GM23338 (cell line): Measurements from ENCODE around the gene PDIA6. TPM values are rescaled to one million over a fixed set of nuclear protein-coding genes. Genes with fewer than 3 reads are reported as not detected.

Source experiments
- ATAC-seq: fragments of 200-7000 bp; cut with Tn5 transposase; 3 replicates; pipeline ENCODE4 v1.9.1; 2020
- DNase-seq: peaks from one replicate; pipeline ENCODE4 v3.0.0-alpha.2; 2015; ENCODE audit warnings: low spot score
- H2AFZ ChIP-seq: fragments of 200-600 bp; sonication (generic); 2 replicates; pipeline ENCODE4 v1.8.0; 2016; ENCODE audit warnings: antibody characterized with exemption, mild to moderate bottlenecking, moderate library complexity
- H3F3A ChIP-seq: fragments of 200-600 bp; sonication (generic); replicated peaks from 2 replicates; pipeline ENCODE4 v1.8.0; 2017; ENCODE audit warnings: antibody characterized with exemption, mixed run types, low read depth
- H3K27ac ChIP-seq: fragments of 200-600 bp; sonication (generic); 2 replicates; pipeline ENCODE4 v1.6.1; 2016; ENCODE audit warnings: low read depth
- H3K27me3 ChIP-seq: fragments of 200-600 bp; sonication (generic); 2 replicates; pipeline ENCODE4 v1.8.0; 2016; ENCODE audit warnings: mild to moderate bottlenecking, mixed run types, moderate library complexity; ENCODE audit not compliant: insufficient read depth
- H3K36me3 ChIP-seq: fragments of 200-600 bp; sonication (generic); 2 replicates; pipeline ENCODE4 v1.8.0; 2016; ENCODE audit warnings: mild to moderate bottlenecking; ENCODE audit not compliant: insufficient read depth
- H3K4me1 ChIP-seq: fragments of 200-600 bp; sonication (generic); 2 replicates; pipeline ENCODE4 v1.8.0; 2016; ENCODE audit warnings: mild to moderate bottlenecking, moderate library complexity; ENCODE audit not compliant: insufficient read depth
- H3K4me2 ChIP-seq: fragments of 200-600 bp; sonication (generic); 2 replicates; pipeline ENCODE4 v1.7.1; 2017; ENCODE audit warnings: mixed run types
- H3K4me3 ChIP-seq: fragments of 200-600 bp; sonication (generic); 2 replicates; pipeline ENCODE4 v1.6.1; 2016; ENCODE audit warnings: mixed run types
- H3K79me2 ChIP-seq: fragments of 200-600 bp; sonication (generic); replicated peaks from 2 replicates; pipeline ENCODE4 v1.8.0; 2017; ENCODE audit warnings: mild to moderate bottlenecking; ENCODE audit not compliant: insufficient read depth
- H3K9me2 ChIP-seq: fragments of 200-600 bp; sonication (generic); 2 replicates; pipeline ENCODE4 v1.8.0; 2017; ENCODE audit not compliant: insufficient read depth
- H4K20me1 ChIP-seq: fragments of 200-600 bp; sonication (generic); replicated peaks from 2 replicates; pipeline ENCODE4 v1.8.0; 2017; ENCODE audit warnings: mild to moderate bottlenecking; ENCODE audit not compliant: insufficient read depth
- H3K27ac Mint-ChIP-seq: 2 replicates; pipeline ENCODE4 v1.8.0; 2020; ENCODE audit warnings: inconsistent platforms, mild to moderate bottlenecking, moderate library complexity, mixed read lengths
- H3K27me3 Mint-ChIP-seq: 3 replicates; pipeline ENCODE4 v1.8.0; 2022; ENCODE audit warnings: low read depth, mild to moderate bottlenecking, moderate library complexity, mixed read lengths, inconsistent platforms; ENCODE audit not compliant: insufficient read depth, poor library complexity
- H3K36me3 Mint-ChIP-seq: 3 replicates; pipeline ENCODE4 v1.8.0; 2021; ENCODE audit warnings: low read depth, mild to moderate bottlenecking, inconsistent platforms, moderate library complexity, mixed read lengths
- H3K4me1 Mint-ChIP-seq: 3 replicates; pipeline ENCODE4 v1.8.0; 2020; ENCODE audit warnings: mild to moderate bottlenecking, inconsistent platforms, mixed read lengths
- H3K4me3 Mint-ChIP-seq: 3 replicates; pipeline ENCODE4 v1.8.0; 2021; ENCODE audit warnings: moderate library complexity, mild to moderate bottlenecking, inconsistent platforms, mixed read lengths
- H3K9me3 Mint-ChIP-seq: 3 replicates; pipeline ENCODE4 v1.8.0; 2020; ENCODE audit warnings: moderate library complexity, mild to moderate bottlenecking, inconsistent platforms, mixed read lengths
- CREB1 ChIP-seq: fragments of 250-450 bp; sonication (Bioruptor Pico); IDR thresholded peaks from 2 replicates; pipeline ENCODE4 v1.5.0; 2020; ENCODE audit warnings: low read depth, mild to moderate bottlenecking, moderate library complexity
- CTCF ChIP-seq, 2 experiments: fragments of 200-600 bp in 1 of 2; sonication (generic) in 1 of 2; conservative IDR thresholded peaks; 2 replicates each; pipeline versions ENCODE4 v1.5.1 to v1.6.1; 2016 to 2017; ENCODE audit warnings: antibody characterized with exemption in 2 of 2, low read depth in 2 of 2, mild to moderate bottlenecking in 2 of 2, moderate library complexity in 1 of 2
- EZH2 ChIP-seq: fragments of 200-600 bp; sonication (generic); IDR thresholded peaks from one replicate; pipeline ENCODE4 v1.8.0; 2017; ENCODE audit warnings: antibody characterized with exemption, mild to moderate bottlenecking, low read depth; ENCODE audit not compliant: unreplicated experiment
- EZH2phosphoT487 ChIP-seq: fragments of 200-600 bp; sonication (generic); IDR thresholded peaks from one replicate; pipeline ENCODE4 v1.8.1; 2018; ENCODE audit warnings: antibody characterized with exemption; ENCODE audit not compliant: unreplicated experiment
- JUNB ChIP-seq: IDR thresholded peaks from one replicate; pipeline ENCODE4 v1.6.1; 2016; ENCODE audit warnings: antibody characterized with exemption; ENCODE audit not compliant: unreplicated experiment
- NANOG ChIP-seq: IDR thresholded peaks from 2 replicates; pipeline ENCODE4 v1.6.1; 2016; ENCODE audit warnings: antibody characterized with exemption, borderline replicate concordance
- POLR2AphosphoS5 ChIP-seq: IDR thresholded peaks from 2 replicates; pipeline ENCODE4 v1.6.1; 2016; ENCODE audit warnings: antibody characterized with exemption, low read depth
- STAT1 ChIP-seq: IDR thresholded peaks from one replicate; pipeline ENCODE4 v1.6.1; 2016; ENCODE audit warnings: antibody characterized with exemption; ENCODE audit not compliant: unreplicated experiment
- ZNF114 ChIP-seq: fragments of 250-450 bp; sonication (Bioruptor Pico); IDR thresholded peaks from 2 replicates; pipeline ENCODE4 v1.5.0; 2020; ENCODE audit warnings: mild to moderate bottlenecking, moderate library complexity
- ZNF331 ChIP-seq: fragments of 250-450 bp; sonication (Bioruptor Pico); IDR thresholded peaks from 2 replicates; pipeline ENCODE4 v1.5.0; 2020; ENCODE audit warnings: low read depth, mild to moderate bottlenecking, moderate library complexity
- ZNF462 ChIP-seq: fragments of 250-450 bp; sonication (Bioruptor Pico); IDR thresholded peaks from 2 replicates; pipeline ENCODE4 v1.5.0; 2020; ENCODE audit warnings: mild to moderate bottlenecking, moderate library complexity
- polyA plus RNA-seq: library from polyadenylated mRNA; unstranded; fragments of >200 nt; fragmentation: Nextera tagmentation; extraction: Ambion mirVana; gene quantifications from 2 replicates; pipeline ENCODE4 v1.2.1, GENCODE V29; 2016
- total RNA-seq: library from RNA; depleted of rRNA; stranded (reverse); fragments of >200 nt; shearing (Covaris generic); gene quantifications from 2 replicates; pipeline ENCODE4 v1.2.3, GENCODE V29; 2014
- TF ChIP-seq, protein P1 (sequence below): IDR thresholded peaks from 2 replicates; pipeline ENCODE4 v1.6.1; 2016; ENCODE audit warnings: antibody characterized with exemption
- TF ChIP-seq, protein P2 (sequence below): IDR thresholded peaks from one replicate; pipeline ENCODE4 v1.6.1; 2018; ENCODE audit warnings: antibody characterized with exemption; ENCODE audit not compliant: unreplicated experiment

Gene PDIA6
- total and polyA plus RNA-seq, 2 experiments from 2014 or later: 331 to 382 TPM

GRCh38 chr2:10774394-10774793 lies 38.2 kb downstream of the PDIA6 start:
- H3K27me3 ChIP-seq: no peaks in the 10 kb centered on the region
- no peaks in the 10 kb centered on the region for H3K36me3 ChIP-seq
- DNase-seq (no peak), ATAC-seq (no peak)
- Mint-ChIP-seq H3K9me3 (no peaks in the 10 kb centered on the region), H3K4me3 (no peak overlapping the region), H3K36me3 (peaks cover 3% of the 10 kb centered on the region; the same call in 1 of the 3 replicates), H3K27me3 (peaks cover 12% of the 10 kb centered on the region), H3K4me1 (peaks cover 4% of the 10 kb centered on the region; the same call in 2 of the 3 replicates), H3K27ac (no peak overlapping the region)
- TF ChIP-seq STAT1: no peak
- no peak for TF ChIP-seq EZH2
- TF ChIP-seq CTCF (conservative IDR thresholded peaks at IDR 0.05; ENCODE audit: low read depth in 2 of 2): no peak
- no peak for TF ChIP-seq JUNB
- no peak for TF ChIP-seq NANOG
- TF ChIP-seq, protein P1, sequence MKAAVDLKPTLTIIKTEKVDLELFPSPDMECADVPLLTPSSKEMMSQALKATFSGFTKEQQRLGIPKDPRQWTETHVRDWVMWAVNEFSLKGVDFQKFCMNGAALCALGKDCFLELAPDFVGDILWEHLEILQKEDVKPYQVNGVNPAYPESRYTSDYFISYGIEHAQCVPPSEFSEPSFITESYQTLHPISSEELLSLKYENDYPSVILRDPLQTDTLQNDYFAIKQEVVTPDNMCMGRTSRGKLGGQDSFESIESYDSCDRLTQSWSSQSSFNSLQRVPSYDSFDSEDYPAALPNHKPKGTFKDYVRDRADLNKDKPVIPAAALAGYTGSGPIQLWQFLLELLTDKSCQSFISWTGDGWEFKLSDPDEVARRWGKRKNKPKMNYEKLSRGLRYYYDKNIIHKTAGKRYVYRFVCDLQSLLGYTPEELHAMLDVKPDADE: no peak
- no peak for TF ChIP-seq ZNF114
- TF ChIP-seq, protein P2, sequence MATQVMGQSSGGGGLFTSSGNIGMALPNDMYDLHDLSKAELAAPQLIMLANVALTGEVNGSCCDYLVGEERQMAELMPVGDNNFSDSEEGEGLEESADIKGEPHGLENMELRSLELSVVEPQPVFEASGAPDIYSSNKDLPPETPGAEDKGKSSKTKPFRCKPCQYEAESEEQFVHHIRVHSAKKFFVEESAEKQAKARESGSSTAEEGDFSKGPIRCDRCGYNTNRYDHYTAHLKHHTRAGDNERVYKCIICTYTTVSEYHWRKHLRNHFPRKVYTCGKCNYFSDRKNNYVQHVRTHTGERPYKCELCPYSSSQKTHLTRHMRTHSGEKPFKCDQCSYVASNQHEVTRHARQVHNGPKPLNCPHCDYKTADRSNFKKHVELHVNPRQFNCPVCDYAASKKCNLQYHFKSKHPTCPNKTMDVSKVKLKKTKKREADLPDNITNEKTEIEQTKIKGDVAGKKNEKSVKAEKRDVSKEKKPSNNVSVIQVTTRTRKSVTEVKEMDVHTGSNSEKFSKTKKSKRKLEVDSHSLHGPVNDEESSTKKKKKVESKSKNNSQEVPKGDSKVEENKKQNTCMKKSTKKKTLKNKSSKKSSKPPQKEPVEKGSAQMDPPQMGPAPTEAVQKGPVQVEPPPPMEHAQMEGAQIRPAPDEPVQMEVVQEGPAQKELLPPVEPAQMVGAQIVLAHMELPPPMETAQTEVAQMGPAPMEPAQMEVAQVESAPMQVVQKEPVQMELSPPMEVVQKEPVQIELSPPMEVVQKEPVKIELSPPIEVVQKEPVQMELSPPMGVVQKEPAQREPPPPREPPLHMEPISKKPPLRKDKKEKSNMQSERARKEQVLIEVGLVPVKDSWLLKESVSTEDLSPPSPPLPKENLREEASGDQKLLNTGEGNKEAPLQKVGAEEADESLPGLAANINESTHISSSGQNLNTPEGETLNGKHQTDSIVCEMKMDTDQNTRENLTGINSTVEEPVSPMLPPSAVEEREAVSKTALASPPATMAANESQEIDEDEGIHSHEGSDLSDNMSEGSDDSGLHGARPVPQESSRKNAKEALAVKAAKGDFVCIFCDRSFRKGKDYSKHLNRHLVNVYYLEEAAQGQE: no peak
- no peak for TF ChIP-seq EZH2phosphoT487
- TF ChIP-seq ZNF462 (CRISPR knock-in tag): no peak
- no peak for TF ChIP-seq POLR2AphosphoS5
- no peak for TF ChIP-seq CREB1 (CRISPR knock-in tag)
- no peak for TF ChIP-seq ZNF331 (CRISPR knock-in tag)
- peaks cover 5% of the 10 kb centered on the region; the same call in 1 of the 2 replicates for H3K4me1 ChIP-seq
- H3F3A ChIP-seq: 0 out of 2 replicates have a peak, but pooled peaks cover 4% of the 10 kb centered on the region
- no peaks in the 10 kb centered on the region for H4K20me1 ChIP-seq
- H3K4me3 ChIP-seq: no peak overlapping the region
- H3K9me2 ChIP-seq: no peaks in the 10 kb centered on the region
- no peak overlapping the region for H2AFZ ChIP-seq
- no peaks in the 10 kb centered on the region for H3K79me2 ChIP-seq
- H3K27ac ChIP-seq: no peak overlapping the region
- H3K4me2 ChIP-seq: no peak overlapping the region
